GM10266 (cell line): Measurements from ENCODE around the gene PTPRG.

Experiments
- DNase-seq: peaks from one replicate; pipeline ENCODE4 v3.0.0; 2012; ENCODE audit errors: extremely low spot score
- TF ChIP-seq, protein P1 (sequence below): IDR thresholded peaks from 2 replicates; pipeline ENCODE4 v1.5.1; 2012; ENCODE audit warnings: mild to moderate bottlenecking, low read depth; ENCODE audit not compliant: control insufficient read depth, insufficient read depth; ENCODE audit errors: missing control alignments

The PTPRG gene

GRCh38 chr3:61847784-61848462, 286.6 kb downstream of the PTPRG start:
- TF ChIP-seq, protein P1, sequence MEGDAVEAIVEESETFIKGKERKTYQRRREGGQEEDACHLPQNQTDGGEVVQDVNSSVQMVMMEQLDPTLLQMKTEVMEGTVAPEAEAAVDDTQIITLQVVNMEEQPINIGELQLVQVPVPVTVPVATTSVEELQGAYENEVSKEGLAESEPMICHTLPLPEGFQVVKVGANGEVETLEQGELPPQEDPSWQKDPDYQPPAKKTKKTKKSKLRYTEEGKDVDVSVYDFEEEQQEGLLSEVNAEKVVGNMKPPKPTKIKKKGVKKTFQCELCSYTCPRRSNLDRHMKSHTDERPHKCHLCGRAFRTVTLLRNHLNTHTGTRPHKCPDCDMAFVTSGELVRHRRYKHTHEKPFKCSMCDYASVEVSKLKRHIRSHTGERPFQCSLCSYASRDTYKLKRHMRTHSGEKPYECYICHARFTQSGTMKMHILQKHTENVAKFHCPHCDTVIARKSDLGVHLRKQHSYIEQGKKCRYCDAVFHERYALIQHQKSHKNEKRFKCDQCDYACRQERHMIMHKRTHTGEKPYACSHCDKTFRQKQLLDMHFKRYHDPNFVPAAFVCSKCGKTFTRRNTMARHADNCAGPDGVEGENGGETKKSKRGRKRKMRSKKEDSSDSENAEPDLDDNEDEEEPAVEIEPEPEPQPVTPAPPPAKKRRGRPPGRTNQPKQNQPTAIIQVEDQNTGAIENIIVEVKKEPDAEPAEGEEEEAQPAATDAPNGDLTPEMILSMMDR = no peak
- no peak for DNase-seq

DNA sequence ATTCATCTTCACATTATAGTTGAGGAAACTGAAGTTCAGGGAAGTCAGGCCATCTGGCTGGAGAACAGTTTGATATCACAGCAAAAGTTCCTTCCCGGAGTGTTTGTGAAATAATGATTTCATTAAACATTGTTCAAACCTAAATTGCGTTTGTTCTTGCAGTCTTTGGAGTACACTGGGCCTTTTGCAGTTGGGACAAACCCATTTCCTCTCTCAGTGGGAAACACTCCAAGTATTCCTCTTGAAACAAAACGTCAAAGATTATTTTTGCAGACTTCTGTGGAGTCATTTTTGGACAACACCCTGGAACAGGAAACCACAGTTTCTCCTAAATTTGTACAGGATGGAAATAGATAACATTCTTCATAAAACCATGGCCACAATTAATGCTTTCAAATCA, 287.5 kb downstream of the PTPRG start:
- no peak for DNase-seq
- TF ChIP-seq, protein P1 = no peak

- TF ChIP-seq, protein P1 = no peak
- DNase-seq = no peak
These were observed 292.5 kb downstream of the PTPRG start for GRCh38 chr3:61853912-61854311.

GRCh38 chr3:61855211-61855610, 293.8 kb downstream of the PTPRG start:
- TF ChIP-seq, protein P1 = no peak
- DNase-seq = no peak

DNA sequence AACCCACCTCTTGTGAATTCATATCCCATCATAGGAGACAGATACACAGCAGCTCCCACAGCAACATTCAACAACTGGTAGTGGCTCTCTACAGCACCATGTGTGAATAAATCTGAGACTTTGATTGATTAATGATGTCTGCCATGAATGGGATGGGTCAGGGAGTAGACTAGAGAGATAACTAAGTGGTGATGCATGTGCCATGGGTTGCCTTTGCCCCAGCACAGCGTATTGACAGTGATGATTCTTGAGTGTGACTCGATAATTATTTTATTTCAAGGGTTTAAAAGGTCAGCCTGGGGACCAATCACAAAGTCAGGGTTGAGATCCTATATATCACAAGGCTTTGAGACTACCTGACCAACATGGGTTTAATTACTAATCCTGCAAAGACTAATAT, 295.9 kb downstream of the PTPRG start:
- TF ChIP-seq, protein P1 = no peak
- no peak for DNase-seq

DNA sequence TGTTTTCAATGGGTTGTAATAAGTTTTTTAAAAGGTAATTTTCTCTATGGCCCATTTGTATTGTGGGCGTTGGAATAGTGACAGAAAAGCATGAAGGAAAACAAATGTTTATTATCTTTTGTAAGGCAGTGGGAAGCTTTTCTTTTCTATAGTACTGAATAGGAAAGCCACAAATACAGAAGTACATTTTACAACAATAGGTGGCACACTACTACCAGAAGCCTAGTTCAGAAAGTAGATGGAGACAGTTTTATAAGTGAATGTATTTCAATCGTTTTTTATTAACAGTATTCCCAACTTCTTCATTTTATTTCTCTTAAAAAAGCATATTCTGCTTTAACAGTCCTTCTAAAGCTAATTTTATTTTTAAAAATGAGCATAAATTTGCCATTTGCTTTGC, 296.7 kb downstream of the PTPRG start:
- TF ChIP-seq, protein P1 = peak; percentile 39
- no peak for DNase-seq

- TF ChIP-seq, protein P1 = no peak
- DNase-seq = no peak
These were observed 300.0 kb downstream of the PTPRG start for GRCh38 chr3:61861410-61861809.
